ENCODE data around the gene FAM53A.

Gene FAM53A

GRCh38 chr4:1664141-1664540, 20.0 kb downstream of the FAM53A start:
- H3K4me1 ChIP-seq, result no peaks in the 10 kb centered on the region; the same call in 1 of the 2 replicates
- no peaks in the 10 kb centered on the region for H3K27me3 ChIP-seq
- H3K4me3 ChIP-seq (ENCODE audit: low read depth, low read length), result no peak overlapping the region
- H3K9me3 ChIP-seq, result no peaks in the 10 kb centered on the region
- no peaks in the 10 kb centered on the region for H3K36me3 ChIP-seq
- no peak for TF ChIP-seq CTCF (IDR thresholded peaks at IDR 0.05; ENCODE audit: low read depth, low read length)
- DNase-seq, result no peak

GRCh38 chr4:1663549-1663948, 20.6 kb downstream of the FAM53A start:
- Histone ChIP-seq H3K36me3 (no peaks in the 10 kb centered on the region), H3K4me1 (no peaks in the 10 kb centered on the region; the same call in 1 of the 2 replicates), H3K9me3 (no peaks in the 10 kb centered on the region), H3K27me3 (no peaks in the 10 kb centered on the region), H3K4me3 (ENCODE audit: low read depth, low read length) (no peak overlapping the region)
- no peak for DNase-seq
- no peak for TF ChIP-seq CTCF (IDR thresholded peaks at IDR 0.05; ENCODE audit: low read depth, low read length)

DNA sequence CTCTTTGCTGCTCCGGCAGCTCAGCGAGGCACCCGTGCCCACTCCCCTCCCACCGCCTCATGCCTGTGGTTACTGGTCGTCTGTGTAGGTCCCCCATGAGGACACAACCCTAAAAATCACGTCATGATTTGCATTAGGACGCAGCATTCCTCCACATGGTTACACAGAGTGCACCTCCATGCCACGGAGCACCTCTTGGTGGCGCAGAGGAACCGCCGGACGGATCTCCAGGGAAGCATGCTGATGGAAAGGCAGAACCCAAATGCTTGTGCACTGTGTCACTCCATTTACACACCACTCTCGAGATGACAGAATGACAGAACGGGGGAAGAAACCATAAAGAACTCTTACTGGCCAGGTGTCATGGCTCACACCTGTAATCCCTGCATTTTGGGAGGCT, 22.4 kb downstream of the FAM53A start:
- Histone ChIP-seq H3K4me1 (no peaks in the 10 kb centered on the region; the same call in 1 of the 2 replicates), H3K36me3 (no peaks in the 10 kb centered on the region), H3K4me3 (ENCODE audit: low read depth, low read length) (no peak overlapping the region), H3K27me3 (no peaks in the 10 kb centered on the region), H3K9me3 (no peaks in the 10 kb centered on the region)
- no peak for TF ChIP-seq CTCF (IDR thresholded peaks at IDR 0.05; ENCODE audit: low read depth, low read length)
- no peak for DNase-seq

- no peak for TF ChIP-seq CTCF (IDR thresholded peaks at IDR 0.05; ENCODE audit: low read depth, low read length)
- Histone ChIP-seq H3K36me3 (no peaks in the 10 kb centered on the region), H3K9me3 (no peaks in the 10 kb centered on the region), H3K27me3 (no peaks in the 10 kb centered on the region), H3K4me3 (ENCODE audit: low read depth, low read length) (no peak overlapping the region), H3K4me1 (no peaks in the 10 kb centered on the region; the same call in 1 of the 2 replicates)
- DNase-seq, result no peak
These were observed 23.0 kb downstream of the FAM53A start for GRCh38 chr4:1660948-1661677.

DNA sequence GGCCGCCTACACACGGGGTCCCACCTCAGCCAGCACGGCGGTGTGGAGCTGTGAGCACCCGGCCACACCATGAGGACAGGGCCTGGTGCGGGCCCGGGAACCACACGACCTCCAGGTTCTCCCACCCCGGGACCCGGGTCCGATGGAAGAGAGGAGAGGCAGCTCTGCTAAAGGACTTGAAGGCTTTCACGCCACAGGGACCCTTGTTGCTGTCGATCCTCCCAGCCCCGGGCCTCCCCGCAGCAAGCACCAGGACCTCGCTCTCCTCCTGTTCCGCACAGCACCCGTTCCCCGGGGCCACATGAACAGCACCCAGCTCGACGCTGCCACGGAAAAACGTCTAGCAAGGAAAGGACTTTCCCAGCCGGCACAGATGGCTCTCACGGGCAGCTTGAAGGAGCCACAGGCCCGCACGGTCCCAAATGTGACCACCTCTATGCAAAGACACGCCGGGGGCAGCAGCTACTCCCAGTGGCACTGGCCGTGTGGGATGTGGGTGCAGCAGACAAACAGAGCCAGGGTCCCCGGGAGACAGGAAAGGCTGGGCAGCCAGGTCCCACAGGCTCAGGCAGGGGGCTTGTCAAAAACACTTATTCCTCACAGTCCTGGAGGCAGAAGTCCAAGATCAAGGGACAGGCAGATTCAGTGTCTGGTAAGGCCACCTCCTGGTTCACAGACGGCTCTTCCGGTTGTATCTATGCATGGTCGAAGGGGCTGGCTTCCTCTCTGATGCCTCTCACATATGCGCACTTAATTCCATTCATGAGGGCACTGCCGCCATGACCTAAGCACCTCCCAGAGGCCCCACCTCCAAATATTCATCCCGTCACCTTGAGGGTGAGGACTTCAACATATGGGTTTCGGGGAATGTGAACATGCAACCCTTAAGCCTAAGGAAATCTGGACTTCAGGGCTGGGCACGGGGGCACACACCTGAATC, 24.7 kb downstream of the FAM53A start:
- Histone ChIP-seq H3K4me3 (ENCODE audit: low read depth, low read length) (no peak overlapping the region), H3K36me3 (no peaks in the 10 kb centered on the region), H3K4me1 (no peaks in the 10 kb centered on the region; the same call in 1 of the 2 replicates), H3K9me3 (no peaks in the 10 kb centered on the region), H3K27me3 (no peaks in the 10 kb centered on the region)
- DNase-seq, result no peak
- TF ChIP-seq CTCF (IDR thresholded peaks at IDR 0.05; ENCODE audit: low read depth, low read length), result no peak
